HG03064 (cell line): Measurements from ENCODE around the gene CDNF.
"Not testable (repeated sequence)": the region's sequence is repeated elsewhere in the genome, so short reads cannot be mapped to it uniquely, and the experiment has no call there.

ENCODE experiments used
- ATAC-seq: cut with Tn5 transposase; IDR thresholded peaks from one replicate; pipeline ENCODE4 v1.9.1; 2021; ENCODE audit warnings: low read depth; ENCODE audit not compliant: unreplicated experiment

The CDNF gene

DNA sequence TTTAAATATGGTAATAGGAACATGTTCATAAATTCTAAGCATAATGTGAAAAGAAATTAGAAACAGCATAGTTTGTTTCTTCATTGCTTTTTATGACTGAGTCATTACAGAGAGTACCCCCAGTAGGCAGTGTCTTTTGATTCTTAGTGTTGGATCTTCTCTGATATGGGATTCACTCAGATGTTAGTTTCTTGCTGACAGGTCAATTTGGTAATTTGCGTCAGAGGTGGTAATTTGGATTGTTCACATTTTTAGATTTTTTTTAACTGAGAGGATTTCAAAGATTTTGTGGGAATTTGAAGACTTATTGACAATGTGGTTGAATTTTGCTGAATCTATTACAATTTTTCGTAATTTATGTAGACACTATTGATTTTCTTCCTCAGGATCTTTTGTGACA is 2.3 kb upstream of the CDNF start:
- ATAC-seq, result no peak

DNA sequence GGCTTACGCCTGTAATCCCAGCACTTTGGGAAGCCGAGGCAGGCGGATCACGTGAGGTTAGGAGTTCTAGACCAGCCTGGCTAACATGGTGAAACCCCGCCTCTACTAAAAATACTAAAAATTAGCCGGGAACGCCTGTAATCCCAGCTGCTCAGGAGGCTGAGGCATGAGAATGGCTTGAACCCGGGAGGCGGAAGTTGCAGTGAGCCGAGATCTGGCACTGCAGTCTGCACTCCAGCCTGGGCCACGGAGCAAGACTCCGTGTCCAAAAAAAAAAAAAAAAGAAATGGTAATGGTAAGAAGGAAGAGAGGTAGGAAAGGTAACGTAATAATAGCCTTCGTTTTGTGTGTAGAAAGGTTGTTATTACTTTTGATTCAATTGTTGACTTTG is 1.5 kb upstream of the CDNF start:
- ATAC-seq, result no peak

DNA sequence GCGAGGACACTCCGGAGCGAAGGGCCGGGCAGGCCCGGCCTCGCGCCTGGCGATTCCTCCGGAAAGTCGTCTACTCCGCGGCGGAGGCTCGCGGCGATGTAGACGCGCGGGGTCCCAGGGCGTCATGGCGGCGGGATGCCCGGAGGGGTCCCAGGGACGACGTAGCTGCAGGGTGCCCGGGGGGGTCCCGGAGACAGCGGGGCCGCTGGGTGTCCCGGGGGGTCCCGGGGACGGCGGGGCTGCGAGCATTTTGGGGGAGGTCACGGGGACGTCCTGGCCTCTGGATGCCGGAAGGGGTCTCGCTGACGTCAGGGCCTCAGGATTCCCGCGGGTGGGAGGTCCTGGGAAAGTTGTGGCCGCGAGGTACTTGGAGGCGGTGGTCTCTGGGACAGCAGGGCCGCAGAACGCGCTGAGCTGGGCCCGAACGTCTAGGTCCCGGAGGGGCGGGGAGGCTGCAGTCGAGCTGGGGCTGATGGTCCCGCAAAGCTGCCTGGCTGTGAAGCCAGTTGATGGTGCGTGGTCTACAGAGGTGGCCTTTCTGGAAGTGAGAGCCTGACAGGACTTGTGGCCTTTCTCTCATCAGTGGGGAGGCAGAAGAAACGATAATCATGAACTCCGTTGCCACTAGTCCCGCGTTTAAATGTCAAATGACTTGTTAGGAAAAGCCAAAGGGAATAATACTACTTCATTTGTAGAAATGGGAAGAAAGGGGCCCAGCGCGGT is 906 bp upstream of the CDNF start:
- peak; percentile 4 for ATAC-seq

DNA sequence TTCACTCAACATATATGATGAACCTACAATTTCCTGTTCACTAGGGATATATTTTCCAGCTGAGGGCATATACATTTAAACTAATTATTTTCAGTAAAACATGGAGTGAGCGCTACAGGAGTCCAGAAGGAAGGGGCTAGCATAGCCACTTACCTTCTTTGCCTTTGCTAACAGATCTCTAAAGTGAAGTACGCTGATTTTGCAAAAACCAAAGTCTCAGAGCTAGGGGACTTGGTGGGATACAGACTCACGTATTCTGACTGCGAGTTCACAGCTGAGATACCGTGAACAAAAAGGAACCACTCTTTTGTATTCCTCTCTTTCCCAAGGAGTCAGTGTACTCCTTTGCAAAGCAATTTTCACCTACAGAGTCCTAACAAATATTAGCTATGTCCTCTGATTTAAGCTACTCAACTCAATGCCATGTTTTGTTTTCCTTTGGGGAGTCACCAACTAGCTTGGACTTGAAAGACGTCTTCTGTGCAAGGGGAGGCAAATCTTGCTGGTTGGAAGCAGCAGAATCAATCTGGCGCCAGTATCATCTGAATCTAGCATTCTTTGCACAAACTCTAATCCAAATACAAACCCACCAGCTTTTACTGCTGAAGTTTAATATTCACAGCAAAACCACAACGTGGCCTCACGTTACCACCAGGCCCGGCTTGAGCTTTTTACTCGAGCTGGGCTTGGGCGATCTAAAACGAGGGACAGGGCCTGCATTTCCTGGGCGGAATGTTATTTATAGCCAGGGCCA is 657 bp downstream of the CDNF start:
- ATAC-seq, result no peak

DNA sequence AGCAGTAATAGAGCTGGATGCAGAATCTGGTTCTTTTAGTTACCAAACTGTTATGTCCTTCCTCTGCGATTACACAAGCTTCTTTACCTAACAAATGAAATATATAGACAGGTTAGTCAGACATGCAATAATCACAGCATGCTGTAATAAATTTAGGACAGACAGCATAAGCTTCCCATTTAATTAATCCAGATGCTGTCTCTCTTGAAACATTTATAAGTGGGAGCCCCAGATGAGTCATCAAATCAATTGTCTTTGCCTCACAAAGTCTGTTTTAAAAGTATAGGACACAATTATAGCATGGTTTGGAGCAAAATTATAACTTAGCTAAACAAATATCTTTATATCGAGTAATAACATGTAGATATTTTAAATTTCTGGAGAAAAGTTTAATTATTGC is 1.6 kb downstream of the CDNF start:
- ATAC-seq, result no peak

DNA sequence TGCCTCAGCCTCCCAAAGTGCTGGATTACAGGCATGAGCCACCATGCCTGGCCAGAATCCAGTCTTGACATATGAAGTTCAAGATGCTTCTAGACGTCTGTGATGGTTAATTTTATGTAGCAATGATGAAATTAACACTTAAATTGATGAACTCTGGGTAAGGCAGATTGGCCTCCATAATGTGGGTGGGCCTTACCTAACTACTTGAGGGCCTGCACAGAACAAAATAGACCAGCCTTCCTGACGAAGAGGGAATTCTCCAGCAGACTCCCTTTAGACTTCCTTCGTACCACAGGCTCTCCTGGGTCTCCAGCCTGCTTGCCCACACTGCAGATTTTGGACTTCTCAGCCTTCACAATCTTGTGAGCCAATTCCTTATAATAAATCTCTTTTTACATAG is 4.7 kb downstream of the CDNF start:
- ATAC-seq, result no peak

DNA sequence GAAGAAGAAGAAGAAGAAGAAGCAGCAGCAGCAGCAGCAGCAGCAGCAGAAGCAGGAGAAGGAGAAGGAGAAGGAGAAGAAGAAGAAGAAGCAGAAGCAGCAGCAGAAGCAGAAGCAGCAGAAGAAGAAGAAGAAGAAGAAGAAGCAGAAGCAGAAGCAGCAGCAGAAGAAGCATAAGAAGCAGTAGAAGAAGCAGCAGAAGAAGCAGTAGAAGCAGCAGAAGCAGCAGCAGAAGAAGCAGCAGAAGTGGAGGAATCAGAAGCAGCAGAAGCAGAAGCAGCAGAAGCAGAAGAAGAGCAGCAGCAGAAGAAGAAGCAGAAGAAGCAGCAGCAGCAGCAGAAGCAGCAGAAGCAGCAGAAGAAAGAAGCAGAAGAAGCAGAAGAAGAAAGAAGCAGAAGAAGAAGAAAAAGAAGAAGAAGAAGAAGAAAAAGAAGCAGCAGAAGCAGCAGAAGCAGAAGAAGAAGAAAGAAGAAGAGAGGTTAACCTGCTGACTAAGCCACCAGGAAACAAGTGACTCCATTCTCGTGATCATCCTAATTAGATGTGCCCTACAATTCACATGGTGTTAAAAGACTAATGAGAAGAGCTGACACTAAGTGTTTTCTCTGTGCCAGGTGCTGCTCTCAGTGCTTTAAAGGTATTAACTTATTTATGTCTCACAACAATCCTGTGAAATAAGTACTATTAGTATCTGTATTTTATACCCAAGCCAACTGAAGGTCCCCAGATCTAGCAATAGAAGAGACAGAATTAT is 11.6 kb downstream of the CDNF start:
- ATAC-seq, result no peak

DNA sequence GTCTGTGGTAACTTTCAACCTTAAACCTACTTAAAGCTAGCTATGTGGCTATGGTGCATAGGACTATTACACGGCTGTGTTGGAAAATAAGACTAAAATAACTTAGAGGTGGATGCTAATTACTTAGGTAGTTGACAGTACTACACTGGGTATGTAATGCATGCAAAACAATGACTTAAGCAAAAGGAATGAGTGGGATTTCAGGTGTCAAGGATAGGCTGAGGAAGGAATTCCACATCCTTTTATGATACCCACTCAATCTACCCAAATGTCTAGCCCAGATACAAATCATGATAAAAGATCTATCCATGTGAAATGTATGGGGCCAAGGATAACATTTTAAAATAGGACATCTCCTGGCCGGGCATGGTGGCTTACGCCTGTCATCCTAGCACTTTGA is 13.9 kb downstream of the CDNF start:
- ATAC-seq, result no peak

DNA sequence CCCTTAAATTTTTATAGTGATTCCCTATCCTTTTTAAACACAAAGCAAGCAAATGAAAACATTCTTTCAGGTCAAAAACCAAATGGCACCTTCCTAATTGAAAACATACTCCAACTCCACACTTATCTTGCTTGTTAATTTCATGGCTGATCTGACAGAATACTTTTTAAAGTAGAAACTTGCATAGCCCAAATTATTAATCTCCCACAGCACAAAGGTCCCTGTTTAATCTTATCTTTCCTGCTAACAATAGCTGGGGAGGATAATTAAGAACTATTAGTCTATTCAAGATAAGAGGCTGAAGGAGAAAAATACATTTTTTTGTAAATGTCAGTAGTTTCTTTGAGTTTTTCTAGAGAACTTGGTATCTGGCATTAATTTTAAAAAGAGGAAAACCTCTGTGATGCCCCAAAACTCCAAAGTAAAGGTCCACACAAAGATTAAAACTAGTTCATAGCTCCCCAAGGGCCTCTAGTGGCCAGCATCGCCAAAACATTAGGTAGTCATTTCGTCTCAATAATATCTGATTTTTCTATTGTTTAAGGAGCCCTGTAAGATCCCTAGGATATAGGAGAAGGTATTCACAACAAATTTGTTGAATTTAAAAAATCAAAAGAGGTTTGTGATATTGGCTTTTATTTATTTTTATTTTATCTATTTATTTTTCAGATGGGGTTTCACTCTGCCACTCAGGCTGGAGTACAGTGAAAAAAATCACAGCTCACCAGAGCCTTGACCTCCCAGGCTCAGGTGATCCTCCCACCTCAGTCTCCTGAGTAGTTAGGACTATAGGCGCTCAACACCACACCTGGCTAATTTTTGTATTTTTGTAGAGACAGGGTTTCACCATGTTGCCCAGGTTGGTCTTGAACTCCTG is 14.7 kb downstream of the CDNF start:
- ATAC-seq, result no peak

DNA sequence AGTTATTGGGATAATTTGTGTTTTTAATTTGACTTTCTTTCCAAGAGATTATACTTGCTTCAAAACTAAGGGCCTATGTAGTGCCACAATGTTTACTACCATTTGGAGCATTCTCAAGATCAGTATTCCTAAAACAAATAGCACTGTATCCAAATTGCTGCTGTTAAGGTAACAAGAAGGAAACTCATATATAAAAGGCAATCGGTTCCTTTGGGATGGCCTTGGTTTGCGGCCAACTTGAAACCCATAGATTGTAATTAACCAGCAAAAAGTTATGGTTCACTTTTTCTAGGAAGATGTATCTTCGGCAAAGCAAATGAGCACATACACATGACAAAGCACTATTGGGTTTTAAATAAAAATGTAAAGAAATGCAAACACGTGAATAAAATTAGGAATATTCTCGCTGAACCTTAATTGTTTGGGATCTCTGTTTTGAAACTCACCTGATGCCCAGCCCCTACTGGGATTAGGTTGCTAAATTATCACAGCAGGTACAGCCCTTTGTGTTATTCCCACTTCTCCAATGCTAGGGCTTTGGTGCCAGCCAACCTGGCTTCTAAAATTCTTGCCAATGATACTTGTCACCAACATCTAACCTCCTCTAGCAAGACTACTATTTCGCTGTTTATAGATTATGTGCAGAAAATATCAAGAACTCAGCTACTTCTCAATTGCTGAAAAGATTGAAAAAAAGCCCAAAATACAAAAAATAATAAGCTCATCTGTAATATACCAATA is 16.0 kb downstream of the CDNF start:
- no peak for ATAC-seq

DNA sequence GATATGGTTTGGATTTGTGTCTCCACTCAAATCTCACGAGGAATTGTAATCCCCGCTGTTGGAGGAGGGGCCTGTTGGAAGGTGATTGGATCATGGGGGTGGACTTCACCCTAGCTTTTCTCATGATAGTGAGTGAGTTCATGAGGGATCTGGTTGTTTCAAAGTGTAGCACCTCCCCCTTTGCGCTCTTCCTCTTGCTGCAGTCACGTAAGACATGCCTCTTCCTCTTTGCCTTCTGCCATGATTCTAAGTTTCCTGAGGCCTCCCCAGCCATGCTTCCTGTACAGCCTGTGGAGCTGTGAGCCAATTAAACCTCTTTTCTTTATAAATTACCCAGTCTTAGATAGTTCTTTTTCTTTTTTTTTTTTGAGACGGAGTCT is 17.1 kb downstream of the CDNF start:
- no peak for ATAC-seq

DNA sequence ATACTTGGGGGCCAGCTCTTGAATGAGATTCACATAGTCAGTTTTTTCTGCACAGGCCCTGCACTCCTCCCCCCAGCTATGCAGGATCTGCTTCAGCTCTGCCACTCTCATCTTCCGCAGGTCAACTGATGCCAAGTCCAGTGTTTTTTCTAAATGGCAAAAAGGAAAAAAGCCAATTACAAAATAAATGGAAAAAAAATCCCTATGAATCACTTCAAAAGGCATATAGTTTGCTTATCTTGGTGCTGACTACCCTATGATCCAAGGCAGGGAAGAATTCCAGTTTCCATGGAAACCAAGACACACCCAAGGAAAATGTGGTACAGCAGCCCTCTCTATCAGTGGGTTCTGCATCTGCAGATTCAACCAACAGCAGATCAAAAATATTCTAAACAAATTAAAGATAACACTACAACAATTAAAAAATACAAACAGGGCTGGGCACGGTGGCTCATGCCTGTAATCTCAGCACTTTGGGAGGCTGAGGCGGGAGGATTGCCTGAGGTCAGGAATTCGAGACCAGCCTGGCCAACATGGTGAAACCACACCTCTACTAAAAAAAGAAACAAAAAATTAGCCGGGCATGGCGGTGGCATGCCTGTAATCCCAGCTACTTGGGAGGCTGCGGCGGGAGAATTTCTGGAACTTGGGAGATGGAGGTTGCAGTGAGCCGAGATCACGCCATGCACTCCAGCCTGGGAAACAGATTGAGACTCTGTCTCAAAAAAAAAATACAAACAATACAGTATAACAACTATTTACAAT is 17.6 kb downstream of the CDNF start:
- no peak for ATAC-seq

DNA sequence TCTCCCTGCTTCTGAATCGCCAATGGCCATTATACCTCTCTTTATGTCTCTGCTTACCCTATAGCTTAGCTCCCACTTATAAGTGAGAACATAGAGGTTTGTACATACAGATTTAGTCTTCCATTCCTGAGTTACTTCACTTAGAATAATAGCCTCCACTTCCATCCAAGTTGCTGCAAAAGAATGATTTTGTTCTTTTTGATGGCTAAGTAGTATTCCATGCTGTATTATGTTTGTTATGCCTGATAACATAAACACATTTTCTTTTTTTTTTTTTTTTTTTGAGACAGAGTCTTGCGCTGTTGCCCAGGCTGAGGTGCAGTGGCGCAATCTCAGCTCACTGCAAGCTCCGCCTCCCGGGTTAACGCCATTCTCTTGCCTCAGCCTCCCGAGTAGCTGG is 21.1 kb downstream of the CDNF start:
- ATAC-seq, result not testable (repeated sequence)

DNA sequence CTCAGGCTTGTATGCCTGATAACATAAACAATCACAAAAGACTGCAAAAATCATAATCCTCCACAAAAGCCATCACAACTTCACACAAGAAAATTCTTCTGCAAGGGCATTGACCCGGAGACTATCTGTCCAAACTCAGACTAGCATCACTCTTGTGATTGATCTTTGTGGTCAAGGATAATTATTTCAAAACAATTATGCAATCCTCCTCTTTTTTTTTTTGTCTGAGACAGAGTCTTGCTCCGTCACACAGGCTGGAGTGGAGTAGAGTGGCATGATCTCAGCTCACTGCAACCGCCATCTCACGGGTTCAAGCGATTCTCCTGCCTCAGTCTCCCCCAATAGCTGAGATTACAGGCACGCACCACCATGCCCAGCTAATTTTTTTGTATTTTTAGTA is 22.2 kb downstream of the CDNF start:
- ATAC-seq, result no peak

DNA sequence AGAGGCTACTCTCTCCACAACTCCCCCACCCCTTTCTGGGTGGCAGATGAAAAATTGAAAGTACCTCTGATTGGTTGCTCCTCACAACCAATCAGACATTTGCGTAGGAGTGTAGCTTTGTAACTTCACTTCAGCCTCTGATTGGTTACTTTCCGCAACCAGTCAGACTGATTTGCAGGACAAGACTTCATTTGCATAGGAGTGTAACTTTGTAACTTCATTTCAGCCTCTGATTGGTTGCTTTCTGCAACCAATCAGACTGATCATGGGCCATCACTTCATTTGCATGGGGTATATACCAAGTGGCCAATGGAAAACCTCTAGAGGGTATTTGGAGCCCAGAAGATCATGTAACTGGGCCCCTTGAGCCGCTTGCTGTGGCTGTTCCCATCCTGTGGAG is 25.6 kb downstream of the CDNF start:
- ATAC-seq, result no peak

DNA sequence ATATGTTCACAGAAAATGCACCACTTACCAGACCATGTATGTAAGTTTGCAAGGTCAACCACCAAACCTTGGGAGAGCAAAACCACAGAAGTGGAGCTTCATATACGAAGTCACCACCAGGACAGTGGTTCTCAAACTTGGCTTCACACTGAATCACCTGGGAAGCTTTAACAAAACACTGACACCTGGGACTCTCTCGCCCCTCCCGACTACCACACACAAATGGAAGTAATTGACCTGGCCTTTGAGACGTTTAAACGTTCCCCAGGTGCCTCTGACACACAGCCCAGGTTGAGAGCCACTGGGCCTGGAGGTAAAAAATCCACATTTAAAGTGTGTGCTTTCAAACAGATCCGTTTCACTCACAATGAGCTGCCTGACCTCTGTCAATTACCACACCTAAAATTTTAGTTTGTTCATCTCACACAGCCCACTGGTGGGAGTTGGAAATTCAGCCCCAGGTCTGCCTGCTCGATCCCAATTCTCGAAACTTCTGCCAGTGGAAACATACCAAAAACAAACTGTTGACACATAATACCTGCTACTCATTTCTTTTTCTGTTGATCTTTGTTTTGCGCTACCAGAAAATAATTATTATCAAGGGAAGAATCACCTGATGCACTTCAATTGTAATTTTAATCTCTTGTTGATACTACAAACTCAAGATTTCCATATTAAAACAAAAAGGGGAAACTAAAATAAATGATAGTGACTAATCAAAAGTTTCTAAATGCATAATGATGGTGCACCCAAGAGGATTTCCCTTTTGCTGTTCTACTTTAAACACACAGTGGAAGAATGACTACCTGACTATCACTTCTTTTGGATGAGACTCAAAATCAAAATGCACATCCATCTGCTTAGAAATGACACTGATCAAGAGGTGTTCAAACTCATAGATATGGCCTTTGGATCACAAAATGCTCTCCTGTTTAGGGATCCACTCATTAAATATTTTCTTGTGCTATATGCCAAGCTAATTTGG is 26.6 kb downstream of the CDNF start:
- ATAC-seq, result no peak

DNA sequence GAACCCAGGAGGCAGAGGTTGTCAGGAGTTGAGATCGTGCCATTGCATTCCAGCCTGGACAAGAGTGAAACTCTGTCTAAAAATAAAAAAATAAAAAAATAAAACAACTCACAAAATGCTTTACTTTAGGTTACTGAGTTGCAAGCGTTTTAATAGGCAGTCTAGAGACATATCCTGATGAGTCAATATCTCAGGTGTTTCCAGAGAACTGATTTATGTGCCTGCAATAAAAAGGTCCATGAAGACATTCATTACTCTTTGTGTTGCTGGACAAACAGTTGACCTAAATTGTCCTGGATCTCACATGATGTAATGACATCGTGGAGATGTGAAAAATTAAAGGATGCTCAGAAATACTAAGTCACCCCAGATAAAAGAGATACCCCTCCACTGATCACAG is 31.5 kb downstream of the CDNF start:
- no peak for ATAC-seq

DNA sequence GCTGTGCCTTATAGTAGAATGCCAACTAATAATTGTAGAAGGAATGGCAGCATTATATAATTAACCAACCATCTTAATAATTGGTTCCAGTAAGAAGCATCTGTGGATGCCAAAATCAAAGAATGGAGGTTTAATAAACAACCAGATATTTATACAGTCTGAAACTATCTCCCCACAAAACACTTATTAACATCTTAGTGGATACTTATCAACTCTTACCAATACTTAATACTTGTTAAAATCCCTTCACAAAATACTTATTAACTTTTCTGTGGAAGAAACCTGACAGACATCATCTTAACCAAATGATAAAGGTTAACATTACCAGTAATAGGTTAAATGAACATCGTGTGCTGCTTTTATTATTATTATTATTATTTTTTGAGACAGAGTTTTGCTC is 34.0 kb downstream of the CDNF start:
- no peak for ATAC-seq
